H1 (cell line): ENCODE measurements around the gene GLE1. TPM values are rescaled to one million over a fixed set of nuclear protein-coding genes. Genes with fewer than 3 reads are reported as not detected.

Experiments used
- CTCF ChIA-PET: fragments of 300-600 bp; sonication (Branson Sonifier 250); formaldehyde crosslinking; loops from one replicate; lab custom pipeline; 2021; ENCODE audit not compliant: partially characterized antibody; lab: Charles Lee
- POLR2A ChIA-PET: fragments of 300-600 bp; sonication (Branson Sonifier 250); formaldehyde crosslinking; loops from one replicate; lab custom pipeline; 2021; ENCODE audit warnings: inconsistent platforms; ENCODE audit not compliant: partially characterized antibody; lab: Charles Lee
- DNase-seq, 2 experiments: peaks; one replicate each; pipeline versions ENCODE4 v3.0.0 to v3.0.0-alpha.2; 2010 to 2022; ENCODE audit warnings: low spot score in 2 of 2, low read depth in 1 of 2, mixed read lengths in 1 of 2
- FAIRE-seq: peaks from 2 replicates; lab custom pipeline; 2011; peaks lifted over from hg19 to GRCh38; lab: Jason Lieb, UNC
- H2AFZ ChIP-seq: 2 replicates; pipeline ENCODE4 v1.8.1; 2012; ENCODE audit warnings: low read length, inconsistent platforms
- H2AK5ac ChIP-seq: 2 replicates; pipeline ENCODE4 v1.6.1; 2013; ENCODE audit warnings: low read depth, low read length
- H2BK120ac ChIP-seq: replicated peaks from 2 replicates; pipeline ENCODE3; 2013; ENCODE audit warnings: low read depth, low read length, inconsistent platforms
- H2BK12ac ChIP-seq: 2 replicates; pipeline ENCODE4 v1.6.1; 2013; ENCODE audit warnings: low read depth, low read length
- H2BK15ac ChIP-seq: 2 replicates; pipeline ENCODE4 v1.6.1; 2013; ENCODE audit warnings: low read length
- H2BK20ac ChIP-seq: 2 replicates; pipeline ENCODE4 v1.6.1; 2013; ENCODE audit warnings: low read length
- H2BK5ac ChIP-seq: 2 replicates; pipeline ENCODE4 v1.6.1; 2013; ENCODE audit warnings: low read depth, low read length
- H3K14ac ChIP-seq: 2 replicates; pipeline ENCODE4 v1.6.1; 2013; ENCODE audit warnings: inconsistent platforms; ENCODE audit not compliant: insufficient read length
- H3K18ac ChIP-seq: 2 replicates; pipeline ENCODE4 v1.6.1; 2013; ENCODE audit warnings: low read length; ENCODE audit errors: extremely low read depth
- H3K23ac ChIP-seq: 2 replicates; pipeline ENCODE4 v1.6.1; 2013; ENCODE audit warnings: inconsistent platforms; ENCODE audit not compliant: insufficient read length
- H3K23me2 ChIP-seq: 2 replicates; pipeline ENCODE4 v1.6.1; 2013; ENCODE audit warnings: low read depth, low read length
- H3K27ac ChIP-seq: 2 replicates; pipeline ENCODE4 v1.6.1; 2011; ENCODE audit warnings: low read depth, low read length, inconsistent platforms
- H3K27me3 ChIP-seq, 4 experiments: replicated peaks in 1 of 4; 1 replicate in 1 of 4; 2 replicates in 3 of 4; pipeline versions ENCODE4 v1.6.1 to v1.8.1; 2011 to 2013; ENCODE audit warnings: low read length in 3 of 4, mild to moderate bottlenecking in 3 of 4, inconsistent platforms in 2 of 4, mixed read lengths in 2 of 4, moderate library complexity in 1 of 4; ENCODE audit not compliant: control insufficient read depth in 3 of 4, insufficient read depth in 3 of 4; ENCODE audit errors: extremely low read depth in 1 of 4
- H3K36me3 ChIP-seq, 4 experiments: 2 replicates each; pipeline versions ENCODE4 v1.6.1 to v1.8.1; 2011 to 2013; ENCODE audit warnings: mild to moderate bottlenecking in 4 of 4, low read length in 3 of 4, moderate library complexity in 2 of 4, control low read depth in 1 of 4, inconsistent platforms in 1 of 4; ENCODE audit not compliant: insufficient read depth in 4 of 4, control insufficient read depth in 2 of 4
- H3K4ac ChIP-seq: replicated peaks from 2 replicates; pipeline ENCODE3; 2013; ENCODE audit warnings: low read length, low read depth, mixed read lengths, inconsistent platforms; ENCODE audit not compliant: insufficient read length
- H3K4me1 ChIP-seq, 4 experiments: replicated peaks in 1 of 4; 1 replicate in 1 of 4; 2 replicates in 3 of 4; pipeline versions ENCODE4 v1.6.1 to v1.8.1; 2011 to 2013; ENCODE audit warnings: low read length in 3 of 4, inconsistent platforms in 2 of 4, mixed read lengths in 1 of 4; ENCODE audit not compliant: insufficient read depth in 4 of 4, control insufficient read depth in 3 of 4
- H3K4me2 ChIP-seq, 2 experiments: 2 replicates each; pipeline versions ENCODE4 v1.6.1 to v1.8.1; 2011 to 2013; ENCODE audit warnings: low read depth in 2 of 2, low read length in 2 of 2, control low read depth in 1 of 2, inconsistent platforms in 1 of 2, mild to moderate bottlenecking in 1 of 2; ENCODE audit not compliant: insufficient read depth in 1 of 2
- H3K4me3 ChIP-seq, 4 experiments: fragments of 200-600, 300-600 bp in 1 of 4; sonication (generic), shearing (Covaris generic), sonication (Bioruptor Twin) in 1 of 4; 2 replicates each; pipeline versions ENCODE4 v1.5.1 to v1.8.1; 2011 to 2016; ENCODE audit warnings: low read length in 4 of 4, low read depth in 3 of 4, control low read depth in 2 of 4, inconsistent platforms in 2 of 4, mild to moderate bottlenecking in 2 of 4, mixed read lengths in 1 of 4, moderate library complexity in 1 of 4; ENCODE audit not compliant: insufficient read depth in 2 of 4; ENCODE audit errors: extremely low read depth in 1 of 4
- H3K56ac ChIP-seq: replicated peaks from 2 replicates; pipeline ENCODE3; 2013; ENCODE audit warnings: low read depth, mild to moderate bottlenecking, mixed read lengths, low read length, inconsistent platforms; ENCODE audit not compliant: insufficient read length
- H3K79me1 ChIP-seq: 2 replicates; pipeline ENCODE4 v1.6.1; 2013; ENCODE audit warnings: low read depth, low read length, control low read depth
- H3K79me2 ChIP-seq, 2 experiments: 2 replicates each; pipeline versions ENCODE4 v1.6.1 to v1.8.1; 2012 to 2013; ENCODE audit warnings: low read length in 2 of 2, mild to moderate bottlenecking in 2 of 2, inconsistent platforms in 1 of 2; ENCODE audit not compliant: insufficient read depth in 2 of 2, control insufficient read depth in 1 of 2
- H3K9ac ChIP-seq, 4 experiments: replicated peaks in 1 of 4; 1 replicate in 1 of 4; 2 replicates in 3 of 4; pipeline versions ENCODE4 v1.6.1 to v1.8.1; 2011 to 2013; ENCODE audit warnings: low read depth in 3 of 4, low read length in 3 of 4, control low read depth in 2 of 4, mild to moderate bottlenecking in 2 of 4, moderate library complexity in 2 of 4, inconsistent platforms in 1 of 4; ENCODE audit errors: extremely low read depth in 1 of 4
- H3K9me3 ChIP-seq, 2 experiments: 2 replicates each; pipeline versions ENCODE4 v1.6.1 to v1.8.1; 2012 to 2013; ENCODE audit warnings: mild to moderate bottlenecking in 2 of 2, moderate library complexity in 2 of 2, control low read depth in 1 of 2, inconsistent platforms in 1 of 2, low read depth in 1 of 2, low read length in 1 of 2, mixed read lengths in 1 of 2; ENCODE audit not compliant: insufficient read depth in 2 of 2
- H4K20me1 ChIP-seq, 2 experiments: replicated peaks in 1 of 2; 2 replicates each; pipeline versions ENCODE3 to v1.8.1; 2011 to 2013; ENCODE audit warnings: inconsistent platforms in 2 of 2, low read length in 2 of 2, mild to moderate bottlenecking in 1 of 2; ENCODE audit not compliant: insufficient read depth in 2 of 2, control insufficient read depth in 1 of 2
- H4K5ac ChIP-seq: 2 replicates; pipeline ENCODE4 v1.6.1; 2013; ENCODE audit warnings: low read length, low read depth, mixed read lengths, inconsistent platforms; ENCODE audit not compliant: insufficient read length
- H4K8ac ChIP-seq: 2 replicates; pipeline ENCODE4 v1.8.0; 2013; ENCODE audit warnings: mild to moderate bottlenecking, moderate library complexity, low read length, inconsistent platforms; ENCODE audit not compliant: insufficient read depth; ENCODE audit errors: extremely low read depth
- H4K91ac ChIP-seq: replicated peaks from 2 replicates; pipeline ENCODE3; 2013; ENCODE audit warnings: low read length, mixed read lengths, inconsistent platforms; ENCODE audit not compliant: insufficient read length
- CEBPB ChIP-seq: IDR thresholded peaks from 2 replicates; pipeline ENCODE4 v1.6.1; 2012; ENCODE audit warnings: low read depth, low read length
- RXRA ChIP-seq: IDR thresholded peaks from 2 replicates; pipeline ENCODE4 v1.6.1; 2011; ENCODE audit warnings: low read depth, mild to moderate bottlenecking, low read length, moderate library complexity; ENCODE audit not compliant: insufficient read depth
- SP2 ChIP-seq: IDR thresholded peaks from 2 replicates; pipeline ENCODE4 v1.6.1; 2012; ENCODE audit warnings: mild to moderate bottlenecking, low read length, inconsistent platforms
- TCF12 ChIP-seq: IDR thresholded peaks from 2 replicates; pipeline ENCODE4 v1.6.1; 2011; ENCODE audit warnings: low read depth, mild to moderate bottlenecking, low read length
- WGBS, 2 experiments: shearing (Covaris generic) in 1 of 2; methylation state at CpG; one replicate each; pipeline versions ENCODE4 v1.1.6 to v1.1.7; 2013 to 2015; ENCODE audit warnings: low lambda C conversion rate in 2 of 2, mixed read lengths in 2 of 2, inconsistent platforms in 1 of 2, low coverage in 1 of 2, missing lambda C conversion rate in 1 of 2; ENCODE audit not compliant: insufficient replicate concordance in 2 of 2, insufficient coverage in 1 of 2, insufficient read length in 1 of 2; ENCODE audit errors: extremely low coverage in 1 of 2, missing lambda C conversion rate in 1 of 2; 5-methylcytosine and 5-hydroxymethylcytosine counted together
- polyA plus RNA-seq, 7 experiments: library from polyadenylated mRNA; depleted of rRNA in 3 of 7; stranded (reverse) in 5 of 7; unstranded in 2 of 7; fragments of >200 nt in 5 of 7; fragments of 200-250 nt in 2 of 7; gene quantifications; 1 replicate in 5 of 7; 2 replicates in 1 of 7; 4 replicates in 1 of 7; pipeline versions ENCODE4 v1.2.1 to v1.2.3, GENCODE V29; 2011 to 2013; ENCODE audit warnings: missing spikeins in 2 of 7, mixed read lengths in 2 of 7
- total RNA-seq: library from RNA; stranded (reverse); fragmentation: NEBNext Ultra II Directional; extraction: Animal tissue kit (Norgen Biotek cat#: 25700); gene quantifications from 2 replicates; pipeline ENCODE4 v1.2.1, GENCODE V29; 2021
- TF ChIP-seq, protein P1 (sequence below): IDR thresholded peaks from 2 replicates; pipeline ENCODE4 v1.6.1; 2012; ENCODE audit warnings: low read length, inconsistent platforms

The GLE1 gene
- total and polyA plus RNA-seq, 2 of the 8 experiments (the other 6 are each of a cell fraction or from before 2014, with no cell fraction given) = 9.6 to 14.9 TPM

DNA sequence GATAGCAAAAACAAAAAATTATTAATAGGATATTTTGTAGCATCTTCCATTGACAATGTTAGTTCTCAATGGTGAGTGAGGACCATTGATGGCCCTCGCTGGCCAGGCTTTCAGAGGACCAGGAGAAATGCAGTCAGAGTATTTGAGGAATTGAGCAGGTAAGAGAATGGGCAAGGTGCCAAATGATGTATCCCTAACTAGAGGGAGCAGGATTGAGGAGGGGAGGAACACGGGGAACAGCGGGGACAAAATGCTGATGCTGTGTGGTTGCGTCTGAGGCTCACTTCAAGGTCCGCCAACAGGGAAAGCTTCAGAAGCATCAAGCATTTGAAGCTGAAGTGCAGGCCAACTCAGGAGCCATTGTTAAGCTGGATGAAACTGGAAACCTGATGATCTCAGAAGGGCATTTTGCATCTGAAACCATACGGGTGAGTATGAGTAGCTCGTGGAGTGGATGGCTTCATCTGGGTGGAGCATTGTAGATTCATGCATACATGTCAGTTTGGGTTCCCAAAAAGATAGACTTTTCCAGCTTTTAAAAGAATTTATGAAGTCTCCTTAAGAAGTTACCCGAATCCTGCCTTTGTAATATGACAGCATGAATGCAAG is 64.1 kb downstream of the GLE1 start:
- peaks cover 0 to 5% of the 10 kb centered on the region in 2 experiments for H4K20me1 ChIP-seq
- H4K8ac ChIP-seq = no peak overlapping the region

More for the DNA sequence above, 64.1 kb downstream of the GLE1 start:
- H2AFZ ChIP-seq = no peak overlapping the region
- no peaks in the 10 kb centered on the region for H3K23me2 ChIP-seq
- H3K27ac ChIP-seq = no peak overlapping the region
- no peak for TF ChIP-seq CEBPB
- no peak for TF ChIP-seq TCF12
- TF ChIP-seq, protein P1, sequence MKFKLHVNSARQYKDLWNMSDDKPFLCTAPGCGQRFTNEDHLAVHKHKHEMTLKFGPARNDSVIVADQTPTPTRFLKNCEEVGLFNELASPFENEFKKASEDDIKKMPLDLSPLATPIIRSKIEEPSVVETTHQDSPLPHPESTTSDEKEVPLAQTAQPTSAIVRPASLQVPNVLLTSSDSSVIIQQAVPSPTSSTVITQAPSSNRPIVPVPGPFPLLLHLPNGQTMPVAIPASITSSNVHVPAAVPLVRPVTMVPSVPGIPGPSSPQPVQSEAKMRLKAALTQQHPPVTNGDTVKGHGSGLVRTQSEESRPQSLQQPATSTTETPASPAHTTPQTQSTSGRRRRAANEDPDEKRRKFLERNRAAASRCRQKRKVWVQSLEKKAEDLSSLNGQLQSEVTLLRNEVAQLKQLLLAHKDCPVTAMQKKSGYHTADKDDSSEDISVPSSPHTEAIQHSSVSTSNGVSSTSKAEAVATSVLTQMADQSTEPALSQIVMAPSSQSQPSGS = no peak
- TF ChIP-seq SP2 = no peak
- no peak for TF ChIP-seq RXRA
- no peak overlapping the region for H2AK5ac ChIP-seq
- no peak overlapping the region for H3K4ac ChIP-seq
- H3K4me3 ChIP-seq = no peak overlapping the region
- H4K91ac ChIP-seq = no peak overlapping the region
- WGBS, 2 experiments = 80% methylated on average over 8 of the region's 8 CpGs; no CpG with 5 or more reads in 1 of the 2 experiments
- H3K9ac ChIP-seq = no peak overlapping the region
- no peak overlapping the region for H3K14ac ChIP-seq
- no peak overlapping the region for H2BK15ac ChIP-seq
- H3K4me2 ChIP-seq = no peak overlapping the region
- no peak overlapping the region for H2BK20ac ChIP-seq
- DNase-seq (no peak), FAIRE-seq (no peak)
- H3K79me2 ChIP-seq = no peaks in the 10 kb centered on the region
- H3K36me3 ChIP-seq = peaks cover 7 to 41% (median 14%) of the 10 kb centered on the region in 4 experiments; a peak in 7 of 8 replicates
- H3K56ac ChIP-seq = no peak overlapping the region
- POLR2A ChIA-PET = interaction anchor here (0.8 to 1.3 kb wide), 2 partner anchors 14 to 18 kb away, joined by 4 to 5 read pairs; no protein-coding TSS in a partner anchor
- H3K23ac ChIP-seq = no peak overlapping the region
- no peak overlapping the region for H2BK12ac ChIP-seq
- H3K27me3 ChIP-seq = peaks cover 0 to 2% (median 0%) of the 10 kb centered on the region in 4 experiments; a peak in 1 of 7 replicates
- CTCF ChIA-PET = interaction anchor here (1.2 to 1.6 kb wide), 3 partner anchors 8 to 126 kb away, joined by 3 to 4 read pairs (median 4); no protein-coding TSS in a partner anchor
- H3K4me1 ChIP-seq = no peaks in the 10 kb centered on the region
- no peak overlapping the region for H2BK120ac ChIP-seq
- H4K5ac ChIP-seq = no peak overlapping the region
- no peak overlapping the region for H2BK5ac ChIP-seq
- no peak overlapping the region for H3K18ac ChIP-seq
- no peaks in the 10 kb centered on the region for H3K9me3 ChIP-seq
- no peaks in the 10 kb centered on the region; the same call in 1 of the 2 replicates for H3K79me1 ChIP-seq
